ENCODE data around the gene BTBD18. TPM values are rescaled to one million over a fixed set of nuclear protein-coding genes. Genes with fewer than 3 reads are reported as not detected.

The BTBD18 gene
- total RNA-seq, 1 donor from 2014 or later = not detected

GRCh38 chr11:57700425-57700824 lies 51.2 kb downstream of the BTBD18 start:
- intact Hi-C loops (cut with micrococcal nuclease) = no loop called here
- Mint-ChIP-seq H3K27me3 (no peaks in the 10 kb centered on the region), H3K27ac (no peak overlapping the region), H3K9me3 (no peaks in the 10 kb centered on the region), H3K4me1 (no peaks in the 10 kb centered on the region), H3K4me3 (no peak overlapping the region), H3K36me3 (ENCODE audit: low read depth) (peaks cover 60% of the 10 kb centered on the region)
- DNase-seq = no peak

GRCh38 chr11:57699813-57700212 lies 51.8 kb downstream of the BTBD18 start:
- H3K27me3 Mint-ChIP-seq = no peaks in the 10 kb centered on the region
- no peak for DNase-seq
- H3K36me3 Mint-ChIP-seq (ENCODE audit: low read depth) = peaks cover 60% of the 10 kb centered on the region
- intact Hi-C loops (cut with micrococcal nuclease) = no loop called here
- no peaks in the 10 kb centered on the region for H3K4me1 Mint-ChIP-seq
- no peak overlapping the region for H3K4me3 Mint-ChIP-seq
- H3K9me3 Mint-ChIP-seq = no peaks in the 10 kb centered on the region
- no peak overlapping the region for H3K27ac Mint-ChIP-seq

DNA sequence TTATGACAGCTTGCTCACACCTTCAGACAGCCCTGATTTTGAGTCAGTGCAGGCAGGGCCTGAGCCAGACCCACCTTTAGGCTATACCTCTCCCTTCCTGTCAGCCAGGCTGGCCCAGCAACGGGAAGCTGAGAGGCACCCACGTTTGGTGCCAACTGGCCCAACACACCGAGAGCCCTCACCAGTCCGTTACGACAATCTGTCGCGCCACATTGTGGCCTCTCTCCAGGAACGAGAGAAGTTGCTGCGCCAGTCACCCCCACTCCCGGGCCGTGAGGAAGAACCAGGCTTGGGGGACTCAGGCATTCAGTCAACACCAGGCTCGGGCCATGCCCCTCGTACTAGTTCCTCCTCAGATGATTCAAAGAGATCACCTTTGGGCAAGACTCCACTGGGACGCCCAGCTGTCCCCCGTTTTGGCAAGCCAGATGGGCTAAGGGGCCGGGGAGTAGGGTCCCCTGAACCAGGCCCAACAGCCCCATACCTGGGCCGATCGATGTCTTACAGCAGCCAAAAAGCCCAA lies 52.7 kb downstream of the BTBD18 start:
- H3K9me3 Mint-ChIP-seq = no peaks in the 10 kb centered on the region
- no peaks in the 10 kb centered on the region for H3K4me1 Mint-ChIP-seq
- H3K27me3 Mint-ChIP-seq = no peaks in the 10 kb centered on the region
- no peak overlapping the region for H3K27ac Mint-ChIP-seq
- peaks cover 59% of the 10 kb centered on the region for H3K36me3 Mint-ChIP-seq (ENCODE audit: low read depth)
- intact Hi-C loops (cut with micrococcal nuclease) = no loop called here
- no peak for DNase-seq
- no peak overlapping the region for H3K4me3 Mint-ChIP-seq

Other genes with a start within 250 kb of the BTBD18 start
- gene SLC43A1, start 236.1 kb downstream of the BTBD18 start, total RNA-seq = 35.3 and 35.8 TPM in 2 replicates
- 108 and 112 TPM in 2 replicates for gene TIMM10, start 221.1 kb downstream of the BTBD18 start, total RNA-seq
- not detected in 2 replicates for gene SMTNL1, start 214.2 kb downstream of the BTBD18 start, total RNA-seq
- 151 and 157 TPM in 2 replicates for gene UBE2L6, start 184.1 kb downstream of the BTBD18 start, total RNA-seq
- gene SERPING1, start 154.1 kb downstream of the BTBD18 start, total RNA-seq = 0.14 and 0.28 TPM in 2 replicates
- gene YPEL4, start 101.9 kb downstream of the BTBD18 start, total RNA-seq = 0.40 and 0.47 TPM in 2 replicates
- 18.5 and 19.8 TPM in 2 replicates for gene CLP1, start 94.1 kb downstream of the BTBD18 start, total RNA-seq
- gene ZDHHC5, start 83.7 kb downstream of the BTBD18 start, total RNA-seq = 78.4 and 80.9 TPM in 2 replicates
- 13.9 and 15.6 TPM in 2 replicates for gene MED19, start 39.6 kb downstream of the BTBD18 start, total RNA-seq
- gene TMX2, start 39.2 kb downstream of the BTBD18 start, total RNA-seq = 99.0 and 99.2 TPM in 2 replicates
- gene SELENOH, start 10.3 kb downstream of the BTBD18 start, total RNA-seq = 211 and 216 TPM in 2 replicates
- 4.9 and 6.0 TPM in 2 replicates for gene CTNND1, start 10.0 kb upstream of the BTBD18 start, total RNA-seq

Data from activated CD4-positive, alpha-beta T cell treated with anti-CD3 and anti-CD28 coated beads, Interleukin-2, amount 10 ng/mL, durations not matched to agents 24 days and 14 days (primary cell).